Lung (tissue), 12 donors: ENCODE results near the gene GRM8. TPM values are rescaled to one million over a fixed set of nuclear protein-coding genes. Genes with fewer than 3 reads are reported as not detected.

Experiments
- ATAC-seq: fragments of 200-7000 bp; cut with Tn5 transposase; one replicate; pipeline ENCODE4 v1.9.1; 2020; ENCODE audit warnings: moderate number of reproducible peaks; ENCODE audit not compliant: insufficient read depth, low FRiP score
- DNase-seq, 3 donors: peaks; one replicate each; pipeline ENCODE4 v3.0.0-alpha.2; 2013 to 2017
- H3K27ac ChIP-seq, 2 donors: one replicate each; pipeline ENCODE4 v1.5.1; 2013; ENCODE audit warnings: mild to moderate bottlenecking in 2 of 2, moderate library complexity in 2 of 2, control low read depth in 1 of 2, inconsistent platforms in 1 of 2, low read depth in 1 of 2, low read length in 1 of 2
- H3K27me3 ChIP-seq, 3 donors: one replicate each; pipeline ENCODE4 v1.5.1; 2013; ENCODE audit warnings: low read length in 2 of 3; ENCODE audit not compliant: control insufficient read depth in 3 of 3, insufficient read depth in 3 of 3
- H3K36me3 ChIP-seq, 4 donors: one replicate each; pipeline ENCODE4 v1.5.1; 2013; ENCODE audit warnings: low read length in 4 of 4, mild to moderate bottlenecking in 1 of 4, moderate library complexity in 1 of 4; ENCODE audit not compliant: control insufficient read depth in 4 of 4, insufficient read depth in 4 of 4
- H3K4me1 ChIP-seq, 5 donors: one replicate each; pipeline ENCODE4 v1.5.1; 2013; ENCODE audit warnings: low read length in 5 of 5, mild to moderate bottlenecking in 2 of 5, moderate library complexity in 1 of 5; ENCODE audit not compliant: control insufficient read depth in 5 of 5, insufficient read depth in 5 of 5
- H3K4me3 ChIP-seq: one replicate; pipeline ENCODE4 v1.5.1; 2013; ENCODE audit warnings: mild to moderate bottlenecking, control low read depth, moderate library complexity
- H3K9ac ChIP-seq, 2 donors: one replicate each; pipeline ENCODE4 v1.5.1; 2013; ENCODE audit warnings: low read length in 2 of 2, control low read depth in 1 of 2; ENCODE audit not compliant: insufficient read depth in 1 of 2
- H3K9me3 ChIP-seq, 4 donors: one replicate each; pipeline ENCODE4 v1.5.1; 2013; ENCODE audit warnings: low read length in 3 of 4, mild to moderate bottlenecking in 1 of 4, moderate library complexity in 1 of 4; ENCODE audit not compliant: control insufficient read depth in 4 of 4, insufficient read depth in 3 of 4
- CTCF ChIP-seq: IDR thresholded peaks from 2 replicates; pipeline ENCODE4 v1.5.1; 2012; ENCODE audit warnings: mild to moderate bottlenecking; ENCODE audit errors: control extremely low read depth, extremely low read depth
- WGBS, 2 donors: extraction: QIAGEN DNeasy Blood & Tissue Kit; methylation state at CpG; one replicate each; pipeline ENCODE4 v1.1.7; 2013; 5-methylcytosine and 5-hydroxymethylcytosine counted together
- polyA plus RNA-seq, 2 donors: library from polyadenylated mRNA; stranded (reverse); fragments of 200-250 nt; gene quantifications; one replicate each; pipeline ENCODE4 v1.2.1, GENCODE V29; 2013
- total RNA-seq, 2 donors: library from RNA; depleted of rRNA in 1 of 2; stranded (reverse); fragments of >200 nt in 1 of 2; gene quantifications; one replicate each; pipeline ENCODE4 v1.2.1, GENCODE V29; 2014 to 2021
- donor health status: control.
- donor health status: control.
- donor health status: Bipolar disorder and iron deficiency.
- donor health status: healthy.
- donor health status: DM: yes; HTN: yes; CAD: no.

The GRM8 gene
- total and polyA plus RNA-seq, 4 donors = 0.01 to 0.83 (median 0.24) TPM; not detected in 1

GRCh38 chr7:127258111-127258510 lies 5.4 kb upstream of the GRM8 start:
- H3K36me3 ChIP-seq = no peaks in the 10 kb centered on the region
- no peak for DNase-seq
- H3K4me1 ChIP-seq = no peaks in the 10 kb centered on the region
- H3K9me3 ChIP-seq = peaks cover 0 to 2% (median 0%) of the 10 kb centered on the region in 4 donors
- no peak overlapping the region for H3K9ac ChIP-seq
- no peak for ATAC-seq
- H3K27ac ChIP-seq = no peak overlapping the region
- 55 to 63% methylated on average over 6 of the region's 6 CpGs for WGBS, 2 donors
- peaks cover 0 to 16% (median 13%) of the 10 kb centered on the region in 3 donors for H3K27me3 ChIP-seq
- H3K4me3 ChIP-seq = no peak overlapping the region
- no peak for TF ChIP-seq CTCF

GRCh38 chr7:127257086-127257485 lies 4.3 kb upstream of the GRM8 start:
- WGBS, 2 donors = 35 to 41% methylated on average over 2 of the region's 2 CpGs
- no peak for TF ChIP-seq CTCF
- H3K27me3 ChIP-seq = peaks cover 0 to 21% (median 18%) of the 10 kb centered on the region in 3 donors

GRCh38 chr7:127256041-127256725 lies 3.4 kb upstream of the GRM8 start:
- Histone ChIP-seq H3K9me3 (peaks cover 0 to 1% (median 0%) of the 10 kb centered on the region in 4 donors), H3K36me3 (no peaks in the 10 kb centered on the region), H3K9ac (no peak overlapping the region), H3K4me1 (peaks cover 0 to 9% (median 4%) of the 10 kb centered on the region in 5 donors), H3K4me3 (no peak overlapping the region), H3K27me3 (peaks cover 0 to 30% (median 25%) of the 10 kb centered on the region in 3 donors), H3K27ac (no peak overlapping the region)
- WGBS, 2 donors = 80 to 83% methylated on average over 2 of the region's 2 CpGs
- DNase-seq (no peak), ATAC-seq (no peak)
- no peak for TF ChIP-seq CTCF

More at GRCh38 chr7:127257086-127257485, 4.3 kb upstream of the GRM8 start:
- Histone ChIP-seq H3K9me3 (no peaks in the 10 kb centered on the region), H3K9ac (no peak overlapping the region), H3K4me1 (peaks cover 0 to 5% (median 0%) of the 10 kb centered on the region in 5 donors), H3K4me3 (no peak overlapping the region), H3K36me3 (no peaks in the 10 kb centered on the region), H3K27ac (no peak overlapping the region)
- ATAC-seq = no peak
- no peak for DNase-seq
